HEK293 (cell line): ENCODE data around the gene SP6.

Experiments
- CTCF ChIA-PET: fragments of 350-600 bp; formaldehyde crosslinking; extraction: SDS; loops from one replicate; lab custom pipeline; 2021; ENCODE audit warnings: antibody characterized with exemption; lab: Yijun Ruan, JAX
- POLR2A ChIA-PET: fragments of 300-600 bp; formaldehyde crosslinking; extraction: SDS; loops from one replicate; lab custom pipeline; 2020; ENCODE audit warnings: antibody characterized with exemption, inconsistent platforms; lab: Yijun Ruan, JAX
- H3K27ac ChIP-seq: fragments of 200-500 bp; sonication (Bioruptor generic); 2 replicates; pipeline ENCODE4 v1.5.1; 2014; ENCODE audit warnings: low read depth, low read length, control low read depth, inconsistent platforms; ENCODE audit errors: extremely low read depth
- H3K36me3 ChIP-seq, 2 experiments: fragments of 200-500 bp in 1 of 2; sonication (Bioruptor generic) in 1 of 2; 1 replicate in 1 of 2; 2 replicates in 1 of 2; pipeline ENCODE4 v1.5.1; 2014 to 2017; ENCODE audit warnings: inconsistent platforms in 2 of 2, low read length in 2 of 2; ENCODE audit not compliant: control insufficient read depth in 2 of 2, insufficient read depth in 1 of 2
- H3K4me1 ChIP-seq: fragments of 200-500 bp; sonication (Bioruptor generic); 2 replicates; pipeline ENCODE4 v1.5.1; 2014; ENCODE audit warnings: mild to moderate bottlenecking, low read length, inconsistent platforms; ENCODE audit not compliant: control insufficient read depth, insufficient read depth
- H3K4me3 ChIP-seq: 2 replicates; pipeline ENCODE4 v1.5.1; 2011; ENCODE audit warnings: low read depth, mild to moderate bottlenecking, control low read depth, low read length, moderate library complexity
- H3K9me3 ChIP-seq: fragments of 200-500 bp; sonication (Bioruptor generic); 2 replicates; pipeline ENCODE4 v1.5.1; 2014; ENCODE audit warnings: low read depth, low read length, inconsistent platforms; ENCODE audit not compliant: control insufficient read depth, insufficient read depth
- SCRT2 ChIP-seq: fragments of 450-650 bp; formaldehyde crosslinking; IDR thresholded peaks from 2 replicates; pipeline ENCODE4 v1.5.1; 2016; ENCODE audit warnings: missing biosample characterization, missing genetic modification characterization
- ZNF114 ChIP-seq: fragments of 450-650 bp; formaldehyde crosslinking; IDR thresholded peaks from 2 replicates; pipeline ENCODE4 v1.5.0; 2017; ENCODE audit warnings: missing biosample characterization, missing genetic modification characterization
- ZNF132 ChIP-seq: fragments of 450-650 bp; formaldehyde crosslinking; IDR thresholded peaks from 2 replicates; pipeline ENCODE4 v1.5.1; 2017; ENCODE audit warnings: missing biosample characterization, missing genetic modification characterization, borderline replicate concordance
- ZNF174 ChIP-seq: fragments of 450-650 bp; formaldehyde crosslinking; IDR thresholded peaks from 2 replicates; pipeline ENCODE4 v1.5.0; 2017; ENCODE audit warnings: missing biosample characterization, mild to moderate bottlenecking, missing genetic modification characterization
- ZNF324 ChIP-seq: fragments of 450-650 bp; formaldehyde crosslinking; IDR thresholded peaks from 2 replicates; pipeline ENCODE4 v1.5.1; 2016; ENCODE audit warnings: missing biosample characterization, missing genetic modification characterization
- ZNF600 ChIP-seq: fragments of 450-650 bp; formaldehyde crosslinking; IDR thresholded peaks from 2 replicates; pipeline ENCODE4 v1.5.1; 2016; ENCODE audit warnings: missing biosample characterization, missing genetic modification characterization
- ZNF76 ChIP-seq: fragments of 450-650 bp; formaldehyde crosslinking; IDR thresholded peaks from 2 replicates; pipeline ENCODE4; 2016; ENCODE audit warnings: low read depth, missing biosample characterization, missing genetic modification characterization, borderline replicate concordance
- TF ChIP-seq, protein P1 (sequence below): fragments of 450-650 bp; formaldehyde crosslinking; IDR thresholded peaks from 2 replicates; pipeline ENCODE4 v1.5.1; 2016; ENCODE audit warnings: missing biosample characterization, missing genetic modification characterization
- TF ChIP-seq, protein P2 (sequence below): fragments of 450-650 bp; formaldehyde crosslinking; IDR thresholded peaks from 2 replicates; pipeline ENCODE4 v1.5.1; 2016; ENCODE audit warnings: missing biosample characterization, missing genetic modification characterization, borderline replicate concordance
- TF ChIP-seq, protein P3 (sequence below): fragments of 450-650 bp; formaldehyde crosslinking; optimal IDR thresholded peaks from 2 replicates; pipeline ENCODE3; 2016; ENCODE audit warnings: missing biosample characterization, mild to moderate bottlenecking, missing genetic modification characterization

The SP6 gene

DNA sequence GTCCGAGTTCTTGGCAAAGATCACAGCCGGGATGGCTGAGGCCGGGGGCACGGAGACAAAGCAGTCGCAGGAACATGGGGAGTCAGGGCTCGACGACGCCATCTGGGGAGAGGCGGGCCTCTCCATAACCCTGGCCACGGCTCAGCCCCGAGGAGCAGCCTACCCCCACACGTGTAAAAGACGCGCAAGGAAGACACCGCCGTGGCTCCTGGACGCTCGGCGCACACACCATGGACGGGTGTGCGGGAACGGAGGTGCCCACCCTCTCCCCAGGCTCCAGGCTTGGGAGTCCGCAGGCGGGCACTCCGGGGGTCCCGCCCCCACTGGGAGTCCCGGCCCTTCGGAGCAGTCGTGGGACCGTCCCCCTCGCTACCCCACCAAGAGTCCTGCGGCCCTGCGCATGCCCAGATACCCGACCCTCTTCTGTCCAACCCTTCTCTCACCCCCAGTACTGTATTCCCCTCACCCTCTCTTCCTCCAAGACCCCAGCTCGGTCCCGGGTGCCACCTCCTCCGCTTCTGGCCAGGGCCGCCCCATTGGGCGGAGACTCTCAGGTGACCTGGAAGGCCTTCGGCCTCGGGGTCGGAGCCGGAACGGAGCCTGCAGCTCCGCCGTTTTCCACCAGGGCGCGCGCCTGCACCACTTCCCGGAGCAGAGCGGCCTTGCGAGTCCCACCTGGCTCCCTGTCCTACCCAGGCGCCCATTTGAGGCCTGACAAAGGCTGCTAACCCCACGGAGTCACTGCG is 10.0 kb downstream of the SP6 start, which contains the start of gene SCRN2 (continued):
- TF ChIP-seq, protein P1, sequence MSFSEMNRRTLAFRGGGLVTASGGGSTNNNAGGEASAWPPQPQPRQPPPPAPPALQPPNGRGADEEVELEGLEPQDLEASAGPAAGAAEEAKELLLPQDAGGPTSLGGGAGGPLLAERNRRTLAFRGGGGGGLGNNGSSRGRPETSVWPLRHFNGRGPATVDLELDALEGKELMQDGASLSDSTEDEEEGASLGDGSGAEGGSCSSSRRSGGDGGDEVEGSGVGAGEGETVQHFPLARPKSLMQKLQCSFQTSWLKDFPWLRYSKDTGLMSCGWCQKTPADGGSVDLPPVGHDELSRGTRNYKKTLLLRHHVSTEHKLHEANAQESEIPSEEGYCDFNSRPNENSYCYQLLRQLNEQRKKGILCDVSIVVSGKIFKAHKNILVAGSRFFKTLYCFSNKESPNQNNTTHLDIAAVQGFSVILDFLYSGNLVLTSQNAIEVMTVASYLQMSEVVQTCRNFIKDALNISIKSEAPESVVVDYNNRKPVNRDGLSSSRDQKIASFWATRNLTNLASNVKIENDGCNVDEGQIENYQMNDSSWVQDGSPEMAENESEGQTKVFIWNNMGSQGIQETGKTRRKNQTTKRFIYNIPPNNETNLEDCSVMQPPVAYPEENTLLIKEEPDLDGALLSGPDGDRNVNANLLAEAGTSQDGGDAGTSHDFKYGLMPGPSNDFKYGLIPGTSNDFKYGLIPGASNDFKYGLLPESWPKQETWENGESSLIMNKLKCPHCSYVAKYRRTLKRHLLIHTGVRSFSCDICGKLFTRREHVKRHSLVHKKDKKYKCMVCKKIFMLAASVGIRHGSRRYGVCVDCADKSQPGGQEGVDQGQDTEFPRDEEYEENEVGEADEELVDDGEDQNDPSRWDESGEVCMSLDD (tag by site-specific recombination), result peak; percentile 86
- TF ChIP-seq, protein P2, sequence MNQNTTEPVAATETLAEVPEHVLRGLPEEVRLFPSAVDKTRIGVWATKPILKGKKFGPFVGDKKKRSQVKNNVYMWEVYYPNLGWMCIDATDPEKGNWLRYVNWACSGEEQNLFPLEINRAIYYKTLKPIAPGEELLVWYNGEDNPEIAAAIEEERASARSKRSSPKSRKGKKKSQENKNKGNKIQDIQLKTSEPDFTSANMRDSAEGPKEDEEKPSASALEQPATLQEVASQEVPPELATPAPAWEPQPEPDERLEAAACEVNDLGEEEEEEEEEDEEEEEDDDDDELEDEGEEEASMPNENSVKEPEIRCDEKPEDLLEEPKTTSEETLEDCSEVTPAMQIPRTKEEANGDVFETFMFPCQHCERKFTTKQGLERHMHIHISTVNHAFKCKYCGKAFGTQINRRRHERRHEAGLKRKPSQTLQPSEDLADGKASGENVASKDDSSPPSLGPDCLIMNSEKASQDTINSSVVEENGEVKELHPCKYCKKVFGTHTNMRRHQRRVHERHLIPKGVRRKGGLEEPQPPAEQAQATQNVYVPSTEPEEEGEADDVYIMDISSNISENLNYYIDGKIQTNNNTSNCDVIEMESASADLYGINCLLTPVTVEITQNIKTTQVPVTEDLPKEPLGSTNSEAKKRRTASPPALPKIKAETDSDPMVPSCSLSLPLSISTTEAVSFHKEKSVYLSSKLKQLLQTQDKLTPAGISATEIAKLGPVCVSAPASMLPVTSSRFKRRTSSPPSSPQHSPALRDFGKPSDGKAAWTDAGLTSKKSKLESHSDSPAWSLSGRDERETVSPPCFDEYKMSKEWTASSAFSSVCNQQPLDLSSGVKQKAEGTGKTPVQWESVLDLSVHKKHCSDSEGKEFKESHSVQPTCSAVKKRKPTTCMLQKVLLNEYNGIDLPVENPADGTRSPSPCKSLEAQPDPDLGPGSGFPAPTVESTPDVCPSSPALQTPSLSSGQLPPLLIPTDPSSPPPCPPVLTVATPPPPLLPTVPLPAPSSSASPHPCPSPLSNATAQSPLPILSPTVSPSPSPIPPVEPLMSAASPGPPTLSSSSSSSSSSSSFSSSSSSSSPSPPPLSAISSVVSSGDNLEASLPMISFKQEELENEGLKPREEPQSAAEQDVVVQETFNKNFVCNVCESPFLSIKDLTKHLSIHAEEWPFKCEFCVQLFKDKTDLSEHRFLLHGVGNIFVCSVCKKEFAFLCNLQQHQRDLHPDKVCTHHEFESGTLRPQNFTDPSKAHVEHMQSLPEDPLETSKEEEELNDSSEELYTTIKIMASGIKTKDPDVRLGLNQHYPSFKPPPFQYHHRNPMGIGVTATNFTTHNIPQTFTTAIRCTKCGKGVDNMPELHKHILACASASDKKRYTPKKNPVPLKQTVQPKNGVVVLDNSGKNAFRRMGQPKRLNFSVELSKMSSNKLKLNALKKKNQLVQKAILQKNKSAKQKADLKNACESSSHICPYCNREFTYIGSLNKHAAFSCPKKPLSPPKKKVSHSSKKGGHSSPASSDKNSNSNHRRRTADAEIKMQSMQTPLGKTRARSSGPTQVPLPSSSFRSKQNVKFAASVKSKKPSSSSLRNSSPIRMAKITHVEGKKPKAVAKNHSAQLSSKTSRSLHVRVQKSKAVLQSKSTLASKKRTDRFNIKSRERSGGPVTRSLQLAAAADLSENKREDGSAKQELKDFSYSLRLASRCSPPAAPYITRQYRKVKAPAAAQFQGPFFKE, result no peak
- TF ChIP-seq ZNF600 (tag by site-specific recombination) (peak; percentile 90), ZNF174 (tag by site-specific recombination) (no peak), ZNF132 (tag by site-specific recombination) (no peak), ZNF324 (tag by site-specific recombination) (peak; percentile 39)
- TF ChIP-seq, protein P3, sequence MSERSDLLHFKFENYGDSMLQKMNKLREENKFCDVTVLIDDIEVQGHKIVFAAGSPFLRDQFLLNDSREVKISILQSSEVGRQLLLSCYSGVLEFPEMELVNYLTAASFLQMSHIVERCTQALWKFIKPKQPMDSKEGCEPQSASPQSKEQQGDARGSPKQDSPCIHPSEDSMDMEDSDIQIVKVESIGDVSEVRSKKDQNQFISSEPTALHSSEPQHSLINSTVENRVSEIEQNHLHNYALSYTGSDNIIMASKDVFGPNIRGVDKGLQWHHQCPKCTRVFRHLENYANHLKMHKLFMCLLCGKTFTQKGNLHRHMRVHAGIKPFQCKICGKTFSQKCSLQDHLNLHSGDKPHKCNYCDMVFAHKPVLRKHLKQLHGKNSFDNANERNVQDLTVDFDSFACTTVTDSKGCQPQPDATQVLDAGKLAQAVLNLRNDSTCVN (tag by site-specific recombination), result peak; percentile 59

DNA sequence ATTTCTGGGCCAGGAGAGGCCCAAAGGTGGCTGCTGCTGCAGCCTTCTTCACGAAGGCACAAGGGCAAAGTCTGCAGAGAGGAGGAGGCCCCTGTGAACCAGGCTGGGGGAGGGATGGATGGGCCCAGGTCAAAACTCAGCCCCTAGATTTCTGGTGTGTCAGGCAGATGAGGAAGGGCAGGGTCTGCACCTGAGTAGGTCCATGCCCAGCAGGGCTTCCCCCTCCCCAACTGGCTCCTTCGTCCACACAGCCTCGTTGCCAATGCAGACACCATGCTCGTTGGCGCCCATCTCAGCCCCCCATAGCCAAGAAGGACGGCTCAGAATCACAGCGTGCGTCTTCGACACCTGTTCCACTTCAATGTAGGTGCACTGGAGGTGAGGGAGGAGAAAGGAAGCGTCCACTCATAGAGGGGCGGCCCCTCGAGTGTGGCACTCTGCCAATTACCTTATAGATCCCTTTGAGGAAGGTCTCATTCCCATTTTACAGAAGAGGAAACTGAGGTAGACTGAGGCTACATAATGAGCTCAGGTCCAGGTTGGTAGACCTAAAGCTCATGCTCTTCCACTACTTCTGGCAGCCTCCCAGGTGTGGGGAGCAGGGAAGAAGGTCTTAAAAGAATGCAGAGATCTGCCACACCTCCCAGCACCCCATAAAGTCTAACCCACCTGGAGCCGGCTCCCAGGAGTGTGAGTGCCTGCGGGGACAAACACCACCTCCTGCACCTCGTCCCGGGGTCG is 10.8 kb downstream of the SP6 start:
- POLR2A ChIA-PET, result interaction anchor here (0.7 to 2.6 kb wide), 10 partner anchors 9 to 208 kb away, joined by 3 to 35 read pairs (median 8); partner anchors contain the start of genes CDK5RAP3, LRRC46, MRPL10 and NFE2L1
- H3K27ac ChIP-seq, result peak overlapping the region; percentile 24; the same call in 1 of the 2 replicates
- TF ChIP-seq ZNF114 (tag by site-specific recombination) (no peak), ZNF76 (tag by site-specific recombination) (peak; percentile 82), SCRT2 (tag by site-specific recombination) (peak; percentile 55)
- TF ChIP-seq, all 188 proteins: peak for 2
- no peaks in the 10 kb centered on the region; the same call in 1 of the 2 replicates for H3K4me1 ChIP-seq
- H3K9me3 ChIP-seq, result no peaks in the 10 kb centered on the region
- H3K36me3 ChIP-seq, result peaks cover 0 to 44% of the 10 kb centered on the region in 2 experiments; a peak in 1 of 3 replicates
- CTCF ChIA-PET, result interaction anchor here (0.6 to 19.4 kb wide), 18 partner anchors 9 to 770 kb away, joined by 3 to 837 read pairs (median 6); partner anchors contain the start of genes CDK5RAP3, LRRC46, MRPL10 and OSBPL7
- H3K4me3 ChIP-seq, result peak overlapping the region; percentile 82
